PFSK-1 (cell line): ENCODE measurements around the gene RIMS1.

Experiments
- FOXP2 ChIP-seq: optimal IDR thresholded peaks from 2 replicates; pipeline ENCODE3; 2011; ENCODE audit warnings: borderline replicate concordance, control low read depth, inconsistent platforms; ENCODE audit not compliant: insufficient read depth; ENCODE audit errors: extremely low read length, extremely low read depth
- POLR2AphosphoS5 ChIP-seq: IDR thresholded peaks from 2 replicates; pipeline ENCODE4 v1.6.1; 2012; ENCODE audit warnings: low read depth, mild to moderate bottlenecking, control low read depth, low read length, moderate library complexity
- REST ChIP-seq, 2 experiments: IDR thresholded peaks; 2 replicates each; pipeline versions ENCODE4 v1.6.1 to v1.8.0; 2011 to 2012; ENCODE audit warnings: low read depth in 2 of 2, low read length in 2 of 2, control low read depth in 1 of 2, inconsistent platforms in 1 of 2, mild to moderate bottlenecking in 1 of 2, moderate library complexity in 1 of 2; ENCODE audit not compliant: insufficient read depth in 1 of 2
- SIN3A ChIP-seq: IDR thresholded peaks from 2 replicates; pipeline ENCODE4 v1.6.1; 2012; ENCODE audit warnings: mild to moderate bottlenecking, low read length, moderate library complexity, borderline replicate concordance; ENCODE audit not compliant: insufficient read depth
- TAF1 ChIP-seq: IDR thresholded peaks from 2 replicates; pipeline ENCODE4 v1.6.1; 2012; ENCODE audit warnings: low read length, control low read depth, borderline replicate concordance; ENCODE audit not compliant: insufficient read depth

GRCh38 chr6:71983131-71983530, 96.8 kb downstream of the RIMS1 start:
- TF ChIP-seq REST (IDR thresholded peaks at IDR 0.05; ENCODE audit: insufficient read depth in 1 of 2, low read depth in 2 of 2, low read length in 2 of 2) (no peak), POLR2AphosphoS5 (no peak), SIN3A (no peak), TAF1 (no peak), FOXP2 (no peak)
